ENCODE data around the gene NRP1. TPM values are rescaled to one million over a fixed set of nuclear protein-coding genes. Genes with fewer than 3 reads are reported as not detected.

The NRP1 gene
- total RNA-seq, 2 experiments from 2014 or later, result 0.06 TPM; not detected in 1

DNA sequence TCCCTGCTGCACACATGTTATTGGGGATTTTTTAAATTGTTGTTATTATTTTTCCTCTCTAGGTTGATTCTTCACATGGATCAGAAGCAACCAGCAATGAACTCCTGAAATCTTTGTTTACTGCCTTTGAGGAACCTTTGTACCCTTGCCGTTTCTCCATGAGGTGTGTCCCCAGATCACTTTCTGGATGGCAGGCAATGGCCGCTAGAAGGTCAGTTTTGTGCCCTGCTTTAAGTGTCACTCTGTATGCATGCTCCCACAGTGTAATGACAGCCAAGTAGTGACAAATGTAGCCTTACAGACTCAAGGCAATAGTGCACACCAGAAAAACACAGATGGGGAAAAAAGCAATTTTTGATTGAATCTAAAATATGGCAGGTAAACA lies 47.7 kb upstream of the NRP1 start:
- TF ChIP-seq, protein P1, sequence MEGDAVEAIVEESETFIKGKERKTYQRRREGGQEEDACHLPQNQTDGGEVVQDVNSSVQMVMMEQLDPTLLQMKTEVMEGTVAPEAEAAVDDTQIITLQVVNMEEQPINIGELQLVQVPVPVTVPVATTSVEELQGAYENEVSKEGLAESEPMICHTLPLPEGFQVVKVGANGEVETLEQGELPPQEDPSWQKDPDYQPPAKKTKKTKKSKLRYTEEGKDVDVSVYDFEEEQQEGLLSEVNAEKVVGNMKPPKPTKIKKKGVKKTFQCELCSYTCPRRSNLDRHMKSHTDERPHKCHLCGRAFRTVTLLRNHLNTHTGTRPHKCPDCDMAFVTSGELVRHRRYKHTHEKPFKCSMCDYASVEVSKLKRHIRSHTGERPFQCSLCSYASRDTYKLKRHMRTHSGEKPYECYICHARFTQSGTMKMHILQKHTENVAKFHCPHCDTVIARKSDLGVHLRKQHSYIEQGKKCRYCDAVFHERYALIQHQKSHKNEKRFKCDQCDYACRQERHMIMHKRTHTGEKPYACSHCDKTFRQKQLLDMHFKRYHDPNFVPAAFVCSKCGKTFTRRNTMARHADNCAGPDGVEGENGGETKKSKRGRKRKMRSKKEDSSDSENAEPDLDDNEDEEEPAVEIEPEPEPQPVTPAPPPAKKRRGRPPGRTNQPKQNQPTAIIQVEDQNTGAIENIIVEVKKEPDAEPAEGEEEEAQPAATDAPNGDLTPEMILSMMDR (IDR thresholded peaks at IDR 0.05), result no peak

DNA sequence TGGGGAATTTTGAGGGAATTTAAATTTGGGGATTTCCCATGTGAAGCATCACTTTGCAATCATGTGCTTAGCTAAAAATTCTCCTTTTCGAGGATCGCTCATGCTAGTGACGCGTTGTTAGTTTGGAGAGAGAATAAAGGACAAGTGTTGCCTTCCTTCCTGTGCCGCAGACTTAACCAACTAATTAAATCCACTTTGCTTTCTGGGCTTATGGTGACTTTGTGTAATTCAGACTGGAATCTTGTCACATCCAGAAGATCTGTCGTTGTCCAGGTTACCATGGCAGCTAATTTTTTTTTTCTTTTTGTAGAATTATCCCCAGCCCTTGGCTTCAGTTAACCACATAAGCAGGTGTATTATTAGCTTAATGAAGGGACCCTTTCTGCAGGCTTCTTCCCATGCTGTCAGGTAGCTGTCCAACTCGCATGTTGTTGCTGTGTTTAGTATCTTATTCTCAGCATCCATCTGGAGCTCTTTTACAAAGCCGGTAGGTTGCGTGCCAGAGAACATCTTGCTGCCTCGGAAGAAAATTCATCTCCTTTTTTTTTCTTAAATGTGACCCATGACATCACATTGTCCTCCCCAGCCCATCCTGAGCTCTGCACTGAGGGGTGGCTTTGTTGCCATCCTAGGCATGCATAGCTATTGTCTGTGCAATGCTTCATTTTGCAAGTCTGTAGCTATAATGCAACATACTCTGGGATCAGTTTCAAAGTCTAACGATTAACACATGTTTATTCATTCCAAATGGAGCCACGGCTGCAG lies 47.2 kb upstream of the NRP1 start:
- Histone ChIP-seq H3K27ac (ENCODE audit: low read depth in 1 of 2, low read length in 2 of 2) (no peak overlapping the region), H3K36me3 (ENCODE audit: insufficient read depth, low read length) (no peaks in the 10 kb centered on the region), H3K4me1 (ENCODE audit: insufficient read depth, low read length) (no peaks in the 10 kb centered on the region), H3K9me3 (ENCODE audit: control insufficient read depth in 1 of 2, insufficient read depth in 1 of 2, low read length in 2 of 2) (no peaks in the 10 kb centered on the region), H3K27me3 (ENCODE audit: control insufficient read depth in 1 of 2, insufficient read depth in 2 of 2, low read length in 2 of 2) (no peaks in the 10 kb centered on the region), H3K4me3 (ENCODE audit: low read length) (no peak overlapping the region)
- H3K9me3 Mint-ChIP-seq, result no peaks in the 10 kb centered on the region
- H3K4me3 Mint-ChIP-seq, result no peak overlapping the region
- no peak for DNase-seq
- POLR2A ChIA-PET, result no interaction called here
- H3K36me3 Mint-ChIP-seq (ENCODE audit: low read depth), result no peaks in the 10 kb centered on the region
- no peak for ATAC-seq (ENCODE audit: poor library complexity)
- TF ChIP-seq, protein P1 (IDR thresholded peaks at IDR 0.05), result no peak
- peaks cover 26% of the 10 kb centered on the region for H3K27me3 Mint-ChIP-seq
- CTCF ChIA-PET, result no interaction called here
- H3K27ac Mint-ChIP-seq, result no peak overlapping the region
- no peaks in the 10 kb centered on the region for H3K4me1 Mint-ChIP-seq (ENCODE audit: low read depth)
- intact Hi-C loops (cut with DNase I, micrococcal nuclease), result no loop called here

More for the DNA sequence above, 47.7 kb upstream of the NRP1 start:
- Histone ChIP-seq H3K36me3 (ENCODE audit: insufficient read depth, low read length) (no peaks in the 10 kb centered on the region), H3K4me3 (ENCODE audit: low read length) (no peak overlapping the region), H3K27me3 (ENCODE audit: control insufficient read depth in 1 of 2, insufficient read depth in 2 of 2, low read length in 2 of 2) (no peaks in the 10 kb centered on the region), H3K9me3 (ENCODE audit: control insufficient read depth in 1 of 2, insufficient read depth in 1 of 2, low read length in 2 of 2) (no peaks in the 10 kb centered on the region), H3K27ac (ENCODE audit: low read depth in 1 of 2, low read length in 2 of 2) (no peak overlapping the region), H3K4me1 (ENCODE audit: insufficient read depth, low read length) (no peaks in the 10 kb centered on the region)
- ChIA-PET CTCF (no interaction called here), POLR2A (no interaction called here)
- no peak overlapping the region for H3K4me3 Mint-ChIP-seq
- intact Hi-C loops (cut with DNase I, micrococcal nuclease), result no loop called here
- ATAC-seq (ENCODE audit: poor library complexity) (no peak), DNase-seq (no peak)
- H3K4me1 Mint-ChIP-seq (ENCODE audit: low read depth), result no peaks in the 10 kb centered on the region
- no peaks in the 10 kb centered on the region for H3K9me3 Mint-ChIP-seq
- H3K27me3 Mint-ChIP-seq, result peaks cover 31% of the 10 kb centered on the region
- H3K27ac Mint-ChIP-seq, result no peak overlapping the region
- no peaks in the 10 kb centered on the region for H3K36me3 Mint-ChIP-seq (ENCODE audit: low read depth)

DNA sequence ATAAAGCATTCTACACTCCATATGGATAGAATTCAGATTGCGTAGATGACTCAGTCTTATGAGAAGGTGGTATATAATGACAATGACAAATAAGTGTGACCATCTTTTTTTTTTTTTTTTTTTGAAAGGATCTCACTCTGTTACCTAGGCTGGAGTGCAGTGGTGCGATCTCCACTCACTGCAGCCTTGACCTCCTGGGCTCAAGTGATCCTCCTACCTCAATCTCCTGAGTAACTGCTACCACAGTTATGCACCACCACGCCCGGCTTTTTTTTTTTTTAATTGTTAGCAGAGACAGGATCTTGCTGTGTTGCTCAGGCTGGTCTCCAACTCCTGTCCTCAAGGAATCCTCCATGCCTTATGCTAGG lies 43.2 kb upstream of the NRP1 start:
- CTCF ChIA-PET, result no interaction called here
- Histone ChIP-seq H3K36me3 (ENCODE audit: insufficient read depth, low read length) (no peaks in the 10 kb centered on the region), H3K27me3 (ENCODE audit: control insufficient read depth in 1 of 2, insufficient read depth in 2 of 2, low read length in 2 of 2) (no peaks in the 10 kb centered on the region), H3K27ac (ENCODE audit: low read depth in 1 of 2, low read length in 2 of 2) (no peak overlapping the region), H3K4me1 (ENCODE audit: insufficient read depth, low read length) (no peaks in the 10 kb centered on the region), H3K4me3 (ENCODE audit: low read length) (no peak overlapping the region), H3K9me3 (ENCODE audit: control insufficient read depth in 1 of 2, insufficient read depth in 1 of 2, low read length in 2 of 2) (no peaks in the 10 kb centered on the region)
- no peak for ATAC-seq (ENCODE audit: poor library complexity)
- Mint-ChIP-seq H3K4me1 (ENCODE audit: low read depth) (no peaks in the 10 kb centered on the region), H3K36me3 (ENCODE audit: low read depth) (no peaks in the 10 kb centered on the region), H3K27me3 (no peaks in the 10 kb centered on the region), H3K4me3 (no peak overlapping the region), H3K27ac (no peak overlapping the region), H3K9me3 (no peaks in the 10 kb centered on the region)
- POLR2A ChIA-PET, result no interaction called here
- intact Hi-C loops (cut with DNase I, micrococcal nuclease), result no loop called here
- no peak for DNase-seq
- TF ChIP-seq, protein P1 (IDR thresholded peaks at IDR 0.05), result no peak
